RWPE1 (cell line): ENCODE measurements around the gene KHK.
A peak's percentile ranks its signal among the peaks of the same experiment; 100 is the strongest.

Experiments used
- CTCF ChIA-PET: fragments of 350-600 bp; sonication (Branson Sonifier 250); formaldehyde crosslinking; extraction: SDS; loops from one replicate; lab custom pipeline; 2021; lab: Yijun Ruan, JAX
- POLR2A ChIA-PET: fragments of 400-600 bp; formaldehyde crosslinking; extraction: SDS; loops from one replicate; lab custom pipeline; 2020; ENCODE audit warnings: antibody characterized with exemption; ENCODE audit not compliant: low non-redundant PET; lab: Yijun Ruan, JAX
- DNase-seq: peaks from one replicate; pipeline ENCODE4 v3.0.0; 2012; ENCODE audit warnings: low spot score
- H3K27ac ChIP-seq: fragments of 450-650 bp; 2 replicates; pipeline ENCODE4 v1.5.1; 2017
- TF ChIP-seq, protein P1 (sequence below): fragments of 450-650 bp; conservative IDR thresholded peaks from 2 replicates; pipeline ENCODE4 v1.5.1; 2017; ENCODE audit warnings: low read depth, mild to moderate bottlenecking

Gene KHK

DNA sequence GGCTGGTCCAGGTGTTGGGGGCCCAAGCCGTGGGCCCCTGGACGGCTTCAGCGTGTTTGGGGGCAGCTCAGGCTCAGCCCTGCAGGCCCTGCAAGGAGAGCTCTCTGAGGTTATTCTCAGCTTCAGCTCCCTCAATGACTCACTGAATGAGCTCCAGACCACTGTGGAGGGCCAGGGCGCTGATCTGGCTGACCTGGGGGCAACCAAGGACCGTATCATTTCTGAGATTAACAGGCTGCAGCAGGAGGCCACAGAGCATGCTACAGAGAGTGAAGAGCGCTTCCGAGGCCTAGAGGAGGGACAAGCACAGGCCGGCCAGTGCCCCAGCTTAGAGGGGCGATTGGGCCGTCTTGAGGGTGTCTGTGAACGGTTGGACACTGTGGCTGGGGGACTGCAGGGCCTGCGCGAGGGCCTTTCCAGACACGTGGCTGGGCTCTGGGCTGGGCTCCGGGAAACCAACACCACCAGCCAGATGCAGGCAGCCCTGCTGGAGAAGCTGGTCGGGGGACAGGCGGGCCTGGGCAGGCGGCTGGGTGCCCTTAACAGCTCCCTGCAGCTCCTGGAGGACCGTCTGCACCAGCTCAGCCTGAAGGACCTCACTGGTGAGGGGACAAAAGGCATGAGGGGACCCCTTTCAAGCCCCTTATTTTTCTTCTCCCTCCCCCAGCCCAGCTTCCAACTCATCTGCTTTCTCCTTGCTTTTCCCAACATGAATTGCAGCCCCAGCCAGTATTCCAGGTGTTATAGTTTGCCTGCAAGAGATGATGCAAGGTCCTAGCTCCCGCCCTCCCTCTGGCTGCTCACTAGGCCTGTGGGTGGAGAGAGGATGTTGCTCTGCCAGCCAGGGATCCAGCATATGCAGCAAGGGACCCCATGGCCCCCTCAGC, 2.9 kb upstream of the KHK start:
- POLR2A ChIA-PET = interaction anchor here (0.7 kb wide), 1 partner anchor 13 kb away, joined by 3 read pairs; no protein-coding TSS in a partner anchor
- H3K27ac ChIP-seq = peak overlapping the region; percentile 83
- TF ChIP-seq, protein P1, sequence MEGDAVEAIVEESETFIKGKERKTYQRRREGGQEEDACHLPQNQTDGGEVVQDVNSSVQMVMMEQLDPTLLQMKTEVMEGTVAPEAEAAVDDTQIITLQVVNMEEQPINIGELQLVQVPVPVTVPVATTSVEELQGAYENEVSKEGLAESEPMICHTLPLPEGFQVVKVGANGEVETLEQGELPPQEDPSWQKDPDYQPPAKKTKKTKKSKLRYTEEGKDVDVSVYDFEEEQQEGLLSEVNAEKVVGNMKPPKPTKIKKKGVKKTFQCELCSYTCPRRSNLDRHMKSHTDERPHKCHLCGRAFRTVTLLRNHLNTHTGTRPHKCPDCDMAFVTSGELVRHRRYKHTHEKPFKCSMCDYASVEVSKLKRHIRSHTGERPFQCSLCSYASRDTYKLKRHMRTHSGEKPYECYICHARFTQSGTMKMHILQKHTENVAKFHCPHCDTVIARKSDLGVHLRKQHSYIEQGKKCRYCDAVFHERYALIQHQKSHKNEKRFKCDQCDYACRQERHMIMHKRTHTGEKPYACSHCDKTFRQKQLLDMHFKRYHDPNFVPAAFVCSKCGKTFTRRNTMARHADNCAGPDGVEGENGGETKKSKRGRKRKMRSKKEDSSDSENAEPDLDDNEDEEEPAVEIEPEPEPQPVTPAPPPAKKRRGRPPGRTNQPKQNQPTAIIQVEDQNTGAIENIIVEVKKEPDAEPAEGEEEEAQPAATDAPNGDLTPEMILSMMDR = no peak
- peak; percentile 42 for DNase-seq
- CTCF ChIA-PET = interaction anchor here (1.0 kb wide), 1 partner anchor 124 kb away, joined by 4 read pairs; no protein-coding TSS in a partner anchor

- TF ChIP-seq, protein P1 = no peak
- CTCF ChIA-PET = interaction anchor here (1.8 kb wide), 1 partner anchor 123 kb away, joined by 8 read pairs; no protein-coding TSS in a partner anchor
- DNase-seq = no peak
- POLR2A ChIA-PET = no interaction called here
- H3K27ac ChIP-seq = peak overlapping the region; percentile 83
Observed at GRCh38 chr2:27084297-27085061, 2.1 kb upstream of the KHK start.

DNA sequence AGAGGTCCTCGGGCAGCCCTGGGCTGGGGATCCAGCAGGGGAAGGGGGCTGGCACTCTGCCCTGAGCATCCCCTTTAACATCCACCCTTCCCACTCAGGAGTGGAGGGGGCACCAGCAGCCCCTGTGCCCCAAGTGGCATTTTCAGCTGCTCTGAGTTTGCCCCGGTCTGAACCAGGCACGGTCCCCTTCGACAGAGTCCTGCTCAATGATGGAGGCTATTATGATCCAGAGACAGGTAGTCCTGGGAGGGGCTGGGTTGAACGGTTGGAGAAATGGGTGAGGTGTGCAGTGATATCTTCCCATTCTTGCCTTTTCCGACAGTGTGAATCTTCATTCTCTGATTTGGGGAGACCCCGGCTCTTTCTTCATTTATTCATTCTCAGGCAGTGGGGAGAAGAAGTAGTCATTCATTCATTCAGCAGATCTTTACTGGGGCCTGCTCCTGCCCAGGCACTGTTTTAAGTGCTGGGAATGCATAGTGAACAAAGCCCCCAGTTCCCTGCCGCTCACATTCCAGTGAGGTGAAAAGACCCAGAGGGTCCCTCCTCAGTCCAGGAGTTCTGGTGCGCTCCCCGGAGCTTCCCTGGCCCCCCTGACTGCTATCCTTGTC, 1.4 kb upstream of the KHK start:
- POLR2A ChIA-PET = interaction anchor here (1.0 kb wide), 1 partner anchor 35 kb away, joined by 4 read pairs; no protein-coding TSS in a partner anchor
- peak overlapping the region; percentile 83 for H3K27ac ChIP-seq
- CTCF ChIA-PET = interaction anchor here (0.7 to 1.8 kb wide), 3 partner anchors 13 to 124 kb away, joined by 3 to 8 read pairs (median 3); partner anchors contain the start of gene OST4
- DNase-seq = no peak
- TF ChIP-seq, protein P1 = no peak

DNA sequence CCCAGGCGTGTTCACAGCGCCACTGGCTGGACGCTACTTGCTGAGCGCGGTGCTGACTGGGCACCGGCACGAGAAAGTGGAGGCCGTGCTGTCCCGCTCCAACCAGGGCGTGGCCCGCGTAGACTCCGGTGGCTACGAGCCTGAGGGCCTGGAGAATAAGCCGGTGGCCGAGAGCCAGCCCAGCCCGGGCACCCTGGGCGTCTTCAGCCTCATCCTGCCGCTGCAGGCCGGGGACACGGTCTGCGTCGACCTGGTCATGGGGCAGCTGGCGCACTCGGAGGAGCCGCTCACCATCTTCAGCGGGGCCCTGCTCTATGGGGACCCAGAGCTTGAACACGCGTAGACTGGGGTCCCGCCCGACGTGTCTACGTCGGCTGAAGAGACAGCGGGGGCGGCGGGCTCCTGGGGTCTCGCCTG, 891 bp upstream of the KHK start:
- peak; percentile 45 for DNase-seq
- ChIA-PET POLR2A (interaction anchor here (1.0 kb wide), 1 partner anchor 35 kb away, joined by 4 read pairs; no protein-coding TSS in a partner anchor), CTCF (interaction anchor here (0.6 to 1.8 kb wide), 4 partner anchors 14 to 177 kb away, joined by 3 to 8 read pairs (median 4); partner anchors contain the start of gene OST4)
- peak overlapping the region; percentile 83 for H3K27ac ChIP-seq
- TF ChIP-seq, protein P1 = peak; percentile 55

- H3K27ac ChIP-seq = peak overlapping the region; percentile 83
- ChIA-PET POLR2A (interaction anchor here (0.8 to 1.0 kb wide), 2 partner anchors 10 to 36 kb away, joined by 3 to 4 read pairs; no protein-coding TSS in a partner anchor), CTCF (interaction anchor here (0.6 to 1.8 kb wide), 7 partner anchors 9 to 177 kb away, joined by 3 to 8 read pairs (median 3); partner anchors contain the start of gene OST4)
- peak; percentile 97 for DNase-seq
- TF ChIP-seq, protein P1 = peak; percentile 87
Observed at GRCh38 chr2:27086090-27086723, 365 bp upstream of the KHK start.
